OCI-LY7 (cell line): ENCODE measurements around the gene ADAM15. TPM values are rescaled to one million over a fixed set of nuclear protein-coding genes. Genes with fewer than 3 reads are reported as not detected.
A peak's percentile ranks its signal among the peaks of the same experiment; 100 is the strongest.

Source experiments
- BruUV-seq: library from RNA; stranded (reverse); fragments of 400-500 nt; replicated peaks from 2 replicates; lab custom pipeline; 2021; lab: Mats Ljungman, UMichigan
- CTCF ChIA-PET: fragments of 300-600 bp; sonication (Branson Sonifier 250); formaldehyde crosslinking; loops from one replicate; lab custom pipeline; 2022; ENCODE audit warnings: antibody characterized with exemption; ENCODE audit not compliant: unreplicated experiment; lab: Charles Lee
- POLR2A ChIA-PET: fragments of 300-600 bp; sonication (Branson Sonifier 250); formaldehyde crosslinking; loops from one replicate; lab custom pipeline; 2022; ENCODE audit warnings: antibody characterized with exemption; lab: Charles Lee
- DNase-seq: peaks from one replicate; pipeline ENCODE4 v3.0.0-alpha.2; 2015; ENCODE audit warnings: low spot score
- H2AFZ ChIP-seq: fragments of 200-600 bp; sonication (generic), shearing (Covaris generic); 2 replicates; pipeline ENCODE4 v1.6.1; 2014; ENCODE audit warnings: mild to moderate bottlenecking, antibody characterized with exemption, low read length, moderate library complexity
- H3K27ac ChIP-seq: fragments of 200-600 bp; sonication (generic); 2 replicates; pipeline ENCODE4 v1.5.1; 2014; ENCODE audit warnings: mixed run types, low read depth, mild to moderate bottlenecking, moderate library complexity, low read length, inconsistent platforms; ENCODE audit not compliant: poor library complexity, severe bottlenecking
- H3K36me3 ChIP-seq: fragments of 200-600 bp; sonication (generic); 2 replicates; pipeline ENCODE4 v1.6.1; 2014; ENCODE audit warnings: mild to moderate bottlenecking, antibody characterized with exemption, low read length, moderate library complexity, mixed read lengths; ENCODE audit not compliant: insufficient read depth
- H3K4me1 ChIP-seq: fragments of 200-600 bp; sonication (generic); 2 replicates; pipeline ENCODE4 v1.5.1; 2014; ENCODE audit warnings: mild to moderate bottlenecking, low read length; ENCODE audit not compliant: insufficient read depth, poor library complexity, severe bottlenecking
- H3K4me2 ChIP-seq: fragments of 200-600 bp; sonication (generic); 2 replicates; pipeline ENCODE4 v1.6.1; 2014; ENCODE audit warnings: mild to moderate bottlenecking, low read length
- H3K4me3 ChIP-seq: fragments of 200-600 bp; sonication (generic); 2 replicates; pipeline ENCODE4 v1.5.1; 2014; ENCODE audit warnings: mild to moderate bottlenecking, low read depth, low read length; ENCODE audit not compliant: poor library complexity, severe bottlenecking
- H3K79me2 ChIP-seq: fragments of 200-600 bp; sonication (generic); 2 replicates; pipeline ENCODE4 v1.6.1; 2016; ENCODE audit warnings: low read depth, mild to moderate bottlenecking, low read length, moderate library complexity, mixed read lengths; ENCODE audit not compliant: insufficient read depth
- H3K9me2 ChIP-seq: fragments of 200-600 bp; sonication (generic); 2 replicates; pipeline ENCODE4 v1.6.1; 2016; ENCODE audit warnings: mild to moderate bottlenecking, low read length, mixed read lengths; ENCODE audit not compliant: insufficient read depth
- H3K9me3 ChIP-seq: fragments of 200-600 bp; sonication (generic); 2 replicates; pipeline ENCODE4 v1.6.1; 2014; ENCODE audit warnings: mild to moderate bottlenecking, mixed run types, low read length, mixed read lengths
- H4K20me1 ChIP-seq: fragments of 200-600 bp; sonication (generic); 2 replicates; pipeline ENCODE4 v1.6.1; 2014; ENCODE audit warnings: mild to moderate bottlenecking, antibody characterized with exemption, low read length, moderate library complexity, mixed read lengths; ENCODE audit not compliant: insufficient read depth
- EZH2phosphoT487 ChIP-seq: fragments of 200-600 bp; sonication (generic); IDR thresholded peaks from 2 replicates; pipeline ENCODE4 v1.6.1; 2018; ENCODE audit warnings: low read depth, borderline replicate concordance, mild to moderate bottlenecking, mixed run types, antibody characterized with exemption, low read length, moderate library complexity, mixed read lengths
- intact Hi-C: fragments of 100-400 bp; cut with micrococcal nuclease; formaldehyde crosslinking; loops from one replicate; pipeline ENCODE4 v1.10.0; 2022; ENCODE audit not compliant: unreplicated experiment
- total RNA-seq, 2 experiments: library from RNA; depleted of rRNA in 1 of 2; stranded (reverse); fragments of >200 nt in 1 of 2; shearing (Covaris generic) in 1 of 2; gene quantifications; 2 replicates each; pipeline ENCODE4 v1.2.3, GENCODE V29; 2014 to 2022
- TF ChIP-seq, protein P1 (sequence below): fragments of 200-600 bp; sonication (generic); conservative IDR thresholded peaks from 2 replicates; pipeline ENCODE4 v1.5.1; 2014; ENCODE audit warnings: mild to moderate bottlenecking, antibody characterized with exemption, low read length, moderate library complexity, mixed read lengths

Gene ADAM15
- total RNA-seq, 2 experiments from 2014 or later = 19.7 to 56.1 TPM

DNA sequence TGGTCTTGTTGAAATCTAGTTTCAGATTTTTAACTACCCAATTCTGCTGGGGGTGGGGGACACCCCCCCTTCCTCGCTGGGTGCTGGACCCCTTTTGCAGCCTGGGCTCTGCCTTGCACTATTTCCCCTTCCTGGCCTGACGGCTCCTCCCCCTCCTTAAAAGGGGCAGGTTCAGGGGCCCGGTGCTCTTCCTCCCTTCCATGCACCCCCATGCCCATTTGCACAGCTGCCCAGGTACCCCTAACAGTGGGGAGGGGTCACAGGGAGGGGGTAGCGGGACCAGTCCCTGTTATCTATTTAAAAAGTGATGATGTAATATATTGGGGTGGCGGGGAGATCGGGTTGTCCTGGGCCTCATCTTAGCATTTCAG lies 33.2 kb upstream of the ADAM15 start:
- H4K20me1 ChIP-seq = no peaks in the 10 kb centered on the region
- peak overlapping the region; percentile 64 for H3K4me3 ChIP-seq
- intact Hi-C loops = loop anchor here (1.0 to 2.0 kb wide), 5 partner anchors 16 to 67 kb away; partner anchors contain the start of genes FLAD1, PYGO2 and ZBTB7B
- H3K4me2 ChIP-seq = peak overlapping the region; percentile 77
- ChIA-PET POLR2A (interaction anchor here (2.5 kb wide), 1 partner anchor 14 kb away, joined by 10 read pairs; no protein-coding TSS in a partner anchor), CTCF (interaction anchor here (0.5 to 1.3 kb wide), 3 partner anchors 10 to 33 kb away, joined by 3 to 5 read pairs (median 5); partner anchors contain the start of gene ADAM15)
- H3K9me3 ChIP-seq = no peaks in the 10 kb centered on the region
- H2AFZ ChIP-seq = peak overlapping the region; percentile 40; the same call in 1 of the 2 replicates
- TF ChIP-seq, protein P1, sequence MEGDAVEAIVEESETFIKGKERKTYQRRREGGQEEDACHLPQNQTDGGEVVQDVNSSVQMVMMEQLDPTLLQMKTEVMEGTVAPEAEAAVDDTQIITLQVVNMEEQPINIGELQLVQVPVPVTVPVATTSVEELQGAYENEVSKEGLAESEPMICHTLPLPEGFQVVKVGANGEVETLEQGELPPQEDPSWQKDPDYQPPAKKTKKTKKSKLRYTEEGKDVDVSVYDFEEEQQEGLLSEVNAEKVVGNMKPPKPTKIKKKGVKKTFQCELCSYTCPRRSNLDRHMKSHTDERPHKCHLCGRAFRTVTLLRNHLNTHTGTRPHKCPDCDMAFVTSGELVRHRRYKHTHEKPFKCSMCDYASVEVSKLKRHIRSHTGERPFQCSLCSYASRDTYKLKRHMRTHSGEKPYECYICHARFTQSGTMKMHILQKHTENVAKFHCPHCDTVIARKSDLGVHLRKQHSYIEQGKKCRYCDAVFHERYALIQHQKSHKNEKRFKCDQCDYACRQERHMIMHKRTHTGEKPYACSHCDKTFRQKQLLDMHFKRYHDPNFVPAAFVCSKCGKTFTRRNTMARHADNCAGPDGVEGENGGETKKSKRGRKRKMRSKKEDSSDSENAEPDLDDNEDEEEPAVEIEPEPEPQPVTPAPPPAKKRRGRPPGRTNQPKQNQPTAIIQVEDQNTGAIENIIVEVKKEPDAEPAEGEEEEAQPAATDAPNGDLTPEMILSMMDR = no peak; the same call in 1 of the 2 replicates
- no peak for TF ChIP-seq EZH2phosphoT487
- peaks cover 59% of the 10 kb centered on the region for H3K4me1 ChIP-seq
- H3K79me2 ChIP-seq = no peaks in the 10 kb centered on the region
- no peaks in the 10 kb centered on the region for H3K9me2 ChIP-seq
- no TSS peak for BruUV-seq
- peak overlapping the region; percentile 79 for H3K27ac ChIP-seq
- peak; percentile 48 for DNase-seq
- peaks cover 22% of the 10 kb centered on the region; the same call in 1 of the 2 replicates for H3K36me3 ChIP-seq

DNA sequence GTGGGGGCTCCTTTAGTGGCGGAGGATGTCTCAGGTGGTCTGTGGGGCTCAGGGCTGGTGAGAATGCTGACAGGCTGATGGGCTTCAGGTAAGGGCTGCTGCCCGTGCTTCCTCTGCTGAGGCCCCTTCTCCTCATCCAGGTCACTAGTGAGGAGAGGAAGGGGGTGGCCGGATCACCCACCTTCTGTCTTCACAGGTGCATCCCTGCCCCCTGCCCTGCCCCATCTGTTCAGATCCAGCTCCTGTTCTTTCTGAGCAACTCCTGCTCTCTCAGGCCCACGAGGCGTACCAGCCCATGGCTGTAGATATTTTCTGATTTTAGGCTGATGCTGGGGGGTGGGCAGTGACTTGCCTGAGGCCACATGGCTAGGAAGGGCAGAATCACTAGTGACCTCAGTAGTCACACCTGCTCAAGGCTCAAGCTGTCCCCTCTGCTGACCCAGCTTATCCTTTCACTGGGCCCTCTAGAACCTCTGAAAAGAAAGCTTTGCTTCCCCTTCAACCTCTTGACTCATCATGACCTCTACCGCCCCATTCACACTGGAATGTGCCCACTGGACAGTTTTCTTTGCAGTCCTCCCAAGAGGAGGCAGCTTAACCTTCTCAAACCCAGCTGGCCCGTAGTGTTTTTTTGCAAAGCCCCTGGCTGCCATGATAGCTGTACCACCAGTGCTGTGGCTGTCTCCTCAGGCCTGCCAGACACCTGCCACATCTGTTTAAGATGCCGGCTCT lies 32.3 kb upstream of the ADAM15 start:
- POLR2A ChIA-PET = no interaction called here
- Histone ChIP-seq H2AFZ (no peak overlapping the region), H4K20me1 (no peaks in the 10 kb centered on the region), H3K4me1 (peaks cover 51% of the 10 kb centered on the region), H3K9me3 (no peaks in the 10 kb centered on the region), H3K4me3 (peak overlapping the region; percentile 64), H3K4me2 (peak overlapping the region; percentile 77), H3K9me2 (no peaks in the 10 kb centered on the region), H3K79me2 (no peaks in the 10 kb centered on the region), H3K27ac (no peak overlapping the region), H3K36me3 (peaks cover 22% of the 10 kb centered on the region; the same call in 1 of the 2 replicates)
- BruUV-seq = no TSS peak
- DNase-seq = no peak
- TF ChIP-seq, protein P1 = no peak
- no peak for TF ChIP-seq EZH2phosphoT487
- CTCF ChIA-PET = interaction anchor here (1.3 kb wide), 1 partner anchor 36 kb away, joined by 3 read pairs; the partner anchor contains the start of gene FLAD1
- intact Hi-C loops = no loop called here
